ENCODE measurements around the gene PROZ. TPM values are rescaled to one million over a fixed set of nuclear protein-coding genes. Genes with fewer than 3 reads are reported as not detected.

PROZ gene
- total and polyA plus RNA-seq, 2 of the 13 experiments (the other 11 are each of a cell fraction or from before 2014, with no cell fraction given) = 5.6 to 22.5 TPM

DNA sequence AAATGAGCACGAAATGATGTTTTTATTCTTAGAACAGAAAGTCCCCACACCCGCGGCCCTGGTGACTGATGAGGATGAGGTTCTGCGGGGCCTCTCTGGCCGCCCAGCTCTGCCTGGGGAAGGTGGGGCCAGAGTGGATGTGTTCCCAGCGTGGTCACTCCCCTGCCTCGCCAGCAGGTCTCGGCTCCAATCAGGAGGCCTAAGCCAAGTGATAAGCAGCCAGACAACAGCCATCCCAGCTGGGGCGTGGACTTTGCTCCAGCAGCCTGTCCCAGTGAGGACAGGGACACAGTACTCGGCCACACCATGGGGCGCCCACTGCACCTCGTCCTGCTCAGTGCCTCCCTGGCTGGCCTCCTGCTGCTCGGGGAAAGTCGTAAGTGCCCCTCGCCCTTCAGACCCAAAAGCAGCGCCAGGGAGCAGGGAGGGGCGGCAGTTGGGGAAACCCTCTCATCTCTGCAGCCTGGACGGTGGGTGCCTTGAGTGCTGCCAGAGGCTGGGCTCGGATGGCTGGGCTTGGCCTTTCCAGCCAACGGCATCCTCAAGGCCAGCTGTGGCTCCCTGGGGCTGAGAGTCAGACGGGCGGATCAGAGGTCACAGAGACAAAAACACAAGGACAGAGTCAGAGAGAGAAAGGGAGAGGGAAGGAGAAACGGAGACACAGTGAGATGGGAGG, 35.8 kb upstream of the PROZ start, which contains the start of gene F10 (continued):
- TF ChIP-seq, protein P1, sequence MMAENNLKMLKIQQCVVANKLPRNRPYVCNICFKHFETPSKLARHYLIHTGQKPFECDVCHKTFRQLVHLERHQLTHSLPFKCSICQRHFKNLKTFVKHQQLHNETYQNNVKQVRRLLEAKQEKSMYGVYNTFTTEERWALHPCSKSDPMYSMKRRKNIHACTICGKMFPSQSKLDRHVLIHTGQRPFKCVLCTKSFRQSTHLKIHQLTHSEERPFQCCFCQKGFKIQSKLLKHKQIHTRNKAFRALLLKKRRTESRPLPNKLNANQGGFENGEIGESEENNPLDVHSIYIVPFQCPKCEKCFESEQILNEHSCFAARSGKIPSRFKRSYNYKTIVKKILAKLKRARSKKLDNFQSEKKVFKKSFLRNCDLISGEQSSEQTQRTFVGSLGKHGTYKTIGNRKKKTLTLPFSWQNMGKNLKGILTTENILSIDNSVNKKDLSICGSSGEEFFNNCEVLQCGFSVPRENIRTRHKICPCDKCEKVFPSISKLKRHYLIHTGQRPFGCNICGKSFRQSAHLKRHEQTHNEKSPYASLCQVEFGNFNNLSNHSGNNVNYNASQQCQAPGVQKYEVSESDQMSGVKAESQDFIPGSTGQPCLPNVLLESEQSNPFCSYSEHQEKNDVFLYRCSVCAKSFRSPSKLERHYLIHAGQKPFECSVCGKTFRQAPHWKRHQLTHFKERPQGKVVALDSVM (CRISPR knock-in tag; IDR thresholded peaks at IDR 0.05) = peak; percentile 90
- TF ChIP-seq ZNF44 (CRISPR knock-in tag; IDR thresholded peaks at IDR 0.05) (no peak), SRF (IDR thresholded peaks at IDR 0.05; ENCODE audit: low read depth, low read length) (no peak), ZNF367 (CRISPR knock-in tag; IDR thresholded peaks at IDR 0.05; ENCODE audit: borderline replicate concordance) (peak; percentile 66; the same call in 1 of the 2 replicates), FOXP1 (IDR thresholded peaks at IDR 0.05) (no peak), FOXP1 (CRISPR knock-in tag; IDR thresholded peaks at IDR 0.05) (peak; percentile 39; the same call in 1 of the 2 replicates), ZNF33B (CRISPR knock-in tag; IDR thresholded peaks at IDR 0.05) (peak; percentile 94), CHD4 (IDR thresholded peaks at IDR 0.05; ENCODE audit: borderline replicate concordance, low read length) (no peak), CBX1 (IDR thresholded peaks at IDR 0.05; ENCODE audit: low read depth) (peak; percentile 94), ATRX (CRISPR knock-in tag; IDR thresholded peaks at IDR 0.05; ENCODE audit: borderline replicate concordance) (no peak), ARNT (IDR thresholded peaks at IDR 0.05) (no peak), KAT8 (CRISPR knock-in tag; IDR thresholded peaks at IDR 0.05) (peak; percentile 81), KDM5B (CRISPR knock-in tag; IDR thresholded peaks at IDR 0.05; ENCODE audit: borderline replicate concordance) (peak; percentile 88; the same call in 1 of the 2 replicates), GLI4 (CRISPR knock-in tag; IDR thresholded peaks at IDR 0.05; ENCODE audit: borderline replicate concordance) (peak; percentile 87; the same call in 1 of the 2 replicates), EZH2 (conservative IDR thresholded peaks at IDR 0.05; ENCODE audit: low read depth, low read length) (no peak), ZNF260 (CRISPR knock-in tag; IDR thresholded peaks at IDR 0.05; ENCODE audit: borderline replicate concordance, low read depth) (no peak), CCDC6 (CRISPR knock-in tag; IDR thresholded peaks at IDR 0.05) (no peak; the same call in 1 of the 2 replicates)
- TF ChIP-seq, protein P2, sequence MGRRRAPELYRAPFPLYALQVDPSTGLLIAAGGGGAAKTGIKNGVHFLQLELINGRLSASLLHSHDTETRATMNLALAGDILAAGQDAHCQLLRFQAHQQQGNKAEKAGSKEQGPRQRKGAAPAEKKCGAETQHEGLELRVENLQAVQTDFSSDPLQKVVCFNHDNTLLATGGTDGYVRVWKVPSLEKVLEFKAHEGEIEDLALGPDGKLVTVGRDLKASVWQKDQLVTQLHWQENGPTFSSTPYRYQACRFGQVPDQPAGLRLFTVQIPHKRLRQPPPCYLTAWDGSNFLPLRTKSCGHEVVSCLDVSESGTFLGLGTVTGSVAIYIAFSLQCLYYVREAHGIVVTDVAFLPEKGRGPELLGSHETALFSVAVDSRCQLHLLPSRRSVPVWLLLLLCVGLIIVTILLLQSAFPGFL (CRISPR knock-in tag; IDR thresholded peaks at IDR 0.05) = no peak
- TF ChIP-seq, protein P3, sequence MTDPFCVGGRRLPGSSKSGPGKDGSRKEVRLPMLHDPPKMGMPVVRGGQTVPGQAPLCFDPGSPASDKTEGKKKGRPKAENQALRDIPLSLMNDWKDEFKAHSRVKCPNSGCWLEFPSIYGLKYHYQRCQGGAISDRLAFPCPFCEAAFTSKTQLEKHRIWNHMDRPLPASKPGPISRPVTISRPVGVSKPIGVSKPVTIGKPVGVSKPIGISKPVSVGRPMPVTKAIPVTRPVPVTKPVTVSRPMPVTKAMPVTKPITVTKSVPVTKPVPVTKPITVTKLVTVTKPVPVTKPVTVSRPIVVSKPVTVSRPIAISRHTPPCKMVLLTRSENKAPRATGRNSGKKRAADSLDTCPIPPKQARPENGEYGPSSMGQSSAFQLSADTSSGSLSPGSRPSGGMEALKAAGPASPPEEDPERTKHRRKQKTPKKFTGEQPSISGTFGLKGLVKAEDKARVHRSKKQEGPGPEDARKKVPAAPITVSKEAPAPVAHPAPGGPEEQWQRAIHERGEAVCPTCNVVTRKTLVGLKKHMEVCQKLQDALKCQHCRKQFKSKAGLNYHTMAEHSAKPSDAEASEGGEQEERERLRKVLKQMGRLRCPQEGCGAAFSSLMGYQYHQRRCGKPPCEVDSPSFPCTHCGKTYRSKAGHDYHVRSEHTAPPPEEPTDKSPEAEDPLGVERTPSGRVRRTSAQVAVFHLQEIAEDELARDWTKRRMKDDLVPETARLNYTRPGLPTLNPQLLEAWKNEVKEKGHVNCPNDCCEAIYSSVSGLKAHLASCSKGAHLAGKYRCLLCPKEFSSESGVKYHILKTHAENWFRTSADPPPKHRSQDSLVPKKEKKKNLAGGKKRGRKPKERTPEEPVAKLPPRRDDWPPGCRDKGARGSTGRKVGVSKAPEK (CRISPR knock-in tag; IDR thresholded peaks at IDR 0.05; ENCODE audit: borderline replicate concordance) = peak; percentile 88; the same call in 1 of the 2 replicates
- TF ChIP-seq, protein P4, sequence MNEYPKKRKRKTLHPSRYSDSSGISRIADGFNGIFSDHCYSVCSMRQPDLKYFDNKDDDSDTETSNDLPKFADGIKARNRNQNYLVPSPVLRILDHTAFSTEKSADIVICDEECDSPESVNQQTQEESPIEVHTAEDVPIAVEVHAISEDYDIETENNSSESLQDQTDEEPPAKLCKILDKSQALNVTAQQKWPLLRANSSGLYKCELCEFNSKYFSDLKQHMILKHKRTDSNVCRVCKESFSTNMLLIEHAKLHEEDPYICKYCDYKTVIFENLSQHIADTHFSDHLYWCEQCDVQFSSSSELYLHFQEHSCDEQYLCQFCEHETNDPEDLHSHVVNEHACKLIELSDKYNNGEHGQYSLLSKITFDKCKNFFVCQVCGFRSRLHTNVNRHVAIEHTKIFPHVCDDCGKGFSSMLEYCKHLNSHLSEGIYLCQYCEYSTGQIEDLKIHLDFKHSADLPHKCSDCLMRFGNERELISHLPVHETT (CRISPR knock-in tag; conservative IDR thresholded peaks at IDR 0.05) = peak; percentile 71
- TF ChIP-seq, protein P5, sequence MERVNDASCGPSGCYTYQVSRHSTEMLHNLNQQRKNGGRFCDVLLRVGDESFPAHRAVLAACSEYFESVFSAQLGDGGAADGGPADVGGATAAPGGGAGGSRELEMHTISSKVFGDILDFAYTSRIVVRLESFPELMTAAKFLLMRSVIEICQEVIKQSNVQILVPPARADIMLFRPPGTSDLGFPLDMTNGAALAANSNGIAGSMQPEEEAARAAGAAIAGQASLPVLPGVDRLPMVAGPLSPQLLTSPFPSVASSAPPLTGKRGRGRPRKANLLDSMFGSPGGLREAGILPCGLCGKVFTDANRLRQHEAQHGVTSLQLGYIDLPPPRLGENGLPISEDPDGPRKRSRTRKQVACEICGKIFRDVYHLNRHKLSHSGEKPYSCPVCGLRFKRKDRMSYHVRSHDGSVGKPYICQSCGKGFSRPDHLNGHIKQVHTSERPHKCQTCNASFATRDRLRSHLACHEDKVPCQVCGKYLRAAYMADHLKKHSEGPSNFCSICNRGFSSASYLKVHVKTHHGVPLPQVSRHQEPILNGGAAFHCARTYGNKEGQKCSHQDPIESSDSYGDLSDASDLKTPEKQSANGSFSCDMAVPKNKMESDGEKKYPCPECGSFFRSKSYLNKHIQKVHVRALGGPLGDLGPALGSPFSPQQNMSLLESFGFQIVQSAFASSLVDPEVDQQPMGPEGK (CRISPR knock-in tag; IDR thresholded peaks at IDR 0.05) = peak; percentile 46; the same call in 1 of the 2 replicates

Measured in HepG2 (cell line).